GM18498 (cell line): ENCODE results near the gene AKAP9.
"Not testable (repeated sequence)": the region's sequence is repeated elsewhere in the genome, so short reads cannot be mapped to it uniquely, and the experiment has no call there.

Source experiments
- ATAC-seq: cut with Tn5 transposase; IDR thresholded peaks from one replicate; pipeline ENCODE4 v1.9.1; 2021; ENCODE audit warnings: mild to moderate bottlenecking, moderate library complexity; ENCODE audit not compliant: unreplicated experiment

Gene AKAP9

GRCh38 chr7:91945476-91945875 lies 4.8 kb downstream of the AKAP9 start:
- no peak for ATAC-seq

- ATAC-seq: no peak
These were observed 5.9 kb downstream of the AKAP9 start for GRCh38 chr7:91946549-91946948.

GRCh38 chr7:91947948-91948347 lies 7.3 kb downstream of the AKAP9 start:
- ATAC-seq: no peak

GRCh38 chr7:91949221-91950009 lies 8.8 kb downstream of the AKAP9 start:
- ATAC-seq: peak; percentile 42

- ATAC-seq: no peak
These were observed 13.0 kb downstream of the AKAP9 start for GRCh38 chr7:91953618-91954017.

GRCh38 chr7:91956464-91956863 lies 15.8 kb downstream of the AKAP9 start:
- not testable (repeated sequence) for ATAC-seq

- no peak for ATAC-seq
These were observed 16.6 kb downstream of the AKAP9 start for GRCh38 chr7:91957232-91957631.

GRCh38 chr7:91957823-91958222 lies 17.2 kb downstream of the AKAP9 start:
- no peak for ATAC-seq

- ATAC-seq: no peak
These were observed 18.4 kb downstream of the AKAP9 start for GRCh38 chr7:91959023-91959422.

GRCh38 chr7:91961816-91962215 lies 21.2 kb downstream of the AKAP9 start:
- ATAC-seq: no peak

- no peak for ATAC-seq
These were observed 21.8 kb downstream of the AKAP9 start for GRCh38 chr7:91962419-91962818.

GRCh38 chr7:91967513-91967912 lies 26.9 kb downstream of the AKAP9 start:
- ATAC-seq: not testable (repeated sequence)

- no peak for ATAC-seq
These were observed 33.0 kb downstream of the AKAP9 start for GRCh38 chr7:91973639-91974038.

GRCh38 chr7:91974066-91974465 lies 33.4 kb downstream of the AKAP9 start:
- ATAC-seq: no peak

- no peak for ATAC-seq
These were observed 36.1 kb downstream of the AKAP9 start for GRCh38 chr7:91976743-91977142.

GRCh38 chr7:91979590-91979989 lies 38.9 kb downstream of the AKAP9 start:
- ATAC-seq: no peak

- ATAC-seq: not testable (repeated sequence)
These were observed 41.7 kb downstream of the AKAP9 start for GRCh38 chr7:91982352-91982751.

- no peak for ATAC-seq
These were observed 47.6 kb downstream of the AKAP9 start for GRCh38 chr7:91988213-91988612.

- ATAC-seq: peak; percentile 58
These were observed 53.3 kb downstream of the AKAP9 start for GRCh38 chr7:91993976-91994375.

GRCh38 chr7:91995391-91996105 lies 54.9 kb downstream of the AKAP9 start:
- ATAC-seq: peak; percentile 95

GRCh38 chr7:91999631-92000565 lies 59.2 kb downstream of the AKAP9 start:
- ATAC-seq: no peak
